Measurements from ENCODE around the gene RRP8. TPM values are rescaled to one million over a fixed set of nuclear protein-coding genes. Genes with fewer than 3 reads are reported as not detected.

The RRP8 gene
- total and polyA plus RNA-seq, 10 of the 15 experiments (the other 5 are each of a cell fraction or from before 2014, with no cell fraction given): 4.7 to 51.2 (median 23.9) TPM

GRCh38 chr11:6604081-6604626 lies 738 bp upstream of the RRP8 start:
- H3K4me1 ChIP-seq (ENCODE audit: control insufficient read depth, insufficient read depth, low read length): peaks cover 25% of the 10 kb centered on the region
- H2AFZ ChIP-seq (ENCODE audit: control insufficient read depth, low read depth, low read length): peak overlapping the region; percentile 85
- peak overlapping the region; percentile 91 for H3K9ac ChIP-seq (ENCODE audit: control insufficient read depth, insufficient read depth, low read length)
- peak overlapping the region; percentile 78 for H3K4me2 ChIP-seq (ENCODE audit: control insufficient read depth, insufficient read depth)
- intact Hi-C loops (cut with micrococcal nuclease; ENCODE audit: unreplicated experiment) (loop anchor here (1.0 to 10.0 kb wide), 2 partner anchors 79 to 219 kb away; partner anchors contain the start of gene MRPL17), in situ Hi-C loops (cut with MboI) (no loop called here)
- peak overlapping the region; percentile 96 for H3K4me3 ChIP-seq
- ATAC-seq (peak; percentile 71), DNase-seq (ENCODE audit: low read depth, low spot score) (no peak), FAIRE-seq (peak; percentile 85)
- H3K27me3 ChIP-seq (replicated peaks in 1 of 2; ENCODE audit: control insufficient read depth in 2 of 2, insufficient read depth in 2 of 2, low read length in 1 of 2): no peaks in the 10 kb centered on the region
- CTCF ChIA-PET: interaction anchor here (0.6 to 2.3 kb wide), 23 partner anchors 9 to 225 kb away, joined by 3 to 48 read pairs (median 5); partner anchors contain the start of genes MRPL17 and TPP1
- WGBS (ENCODE audit: insufficient coverage, insufficient replicate concordance, low lambda C conversion rate, missing lambda C conversion rate): 1% methylated on average over 20 of the region's 20 CpGs
- RAD21 ChIA-PET (ENCODE audit: unreplicated experiment): interaction anchor here (0.6 to 4.8 kb wide), 13 partner anchors 8 to 322 kb away, joined by 3 to 60 read pairs (median 4); partner anchors contain the start of genes MRPL17, TAF10, TPP1 and ZNF215
- peaks cover 82% of the 10 kb centered on the region for H3K79me2 ChIP-seq (ENCODE audit: control insufficient read depth, insufficient read depth, low read length)
- H3K27ac ChIP-seq (ENCODE audit: control insufficient read depth, insufficient read depth): peak overlapping the region; percentile 85
- no TSS peak for BruUV-seq (replicated peaks)
- POLR2A ChIA-PET: interaction anchor here (0.9 to 2.3 kb wide), 9 partner anchors 8 to 214 kb away, joined by 3 to 29 read pairs (median 5); partner anchors contain the start of genes ARFIP2, MRPL17, SMPD1 and TAF10
- SMC1A ChIA-PET (ENCODE audit: uncharacterized antibody, unreplicated experiment): interaction anchor here (0.6 to 6.2 kb wide), 19 partner anchors 8 to 225 kb away, joined by 3 to 57 read pairs (median 4); partner anchors contain the start of genes MRPL17, TAF10 and TPP1
- peaks cover 15 to 26% of the 10 kb centered on the region in 2 experiments for H3K36me3 ChIP-seq (ENCODE audit: control insufficient read depth in 2 of 2, insufficient read depth in 2 of 2, low read length in 1 of 2)
- H4K20me1 ChIP-seq (ENCODE audit: control insufficient read depth, insufficient read depth): no peaks in the 10 kb centered on the region
- no peaks in the 10 kb centered on the region for H3K9me3 ChIP-seq (replicated peaks; ENCODE audit: control insufficient read depth, insufficient read depth, low read length)
- TF ChIP-seq MXI1 (IDR thresholded peaks at IDR 0.05; ENCODE audit: low read depth, low read length) (peak; percentile 83), STAT3 (IDR thresholded peaks at IDR 0.05; ENCODE audit: low read depth, low read length) (0 out of 2 replicates have a peak, but pooled peaks have one; percentile 33), NFYB (IDR thresholded peaks at IDR 0.05; ENCODE audit: insufficient read depth, low read depth, low read length) (no peak), CBFB (IDR thresholded peaks at IDR 0.05; ENCODE audit: low read depth) (0 out of 2 replicates have a peak, but pooled peaks have one; percentile 7), IKZF2 (IDR thresholded peaks at IDR 0.05) (peak in 1 of 2 experiments; percentile 36; a peak in 2 of 4 replicates), SIX5 (IDR thresholded peaks at IDR 0.05; ENCODE audit: low read depth, low read length, severe bottlenecking) (no peak), TBL1XR1 (IDR thresholded peaks at IDR 0.05; ENCODE audit: low read depth, low read length) (no peak), POLR2AphosphoS5 (IDR thresholded peaks at IDR 0.05; ENCODE audit: low read length) (peak; percentile 62; the same call in 1 of the 2 replicates), SREBF1 (IDR thresholded peaks at IDR 0.05; ENCODE audit: low read length) (no peak), POLR2A (IDR thresholded peaks at IDR 0.05; ENCODE audit: low read depth, low read length) (peak; percentile 56), CTCF (IDR thresholded peaks at IDR 0.05 in 2 of 3, conservative IDR thresholded peaks at IDR 0.05 in 1 of 3; ENCODE audit: control insufficient read depth in 2 of 3, extremely low read depth in 1 of 3, insufficient read depth in 1 of 3, low read depth in 3 of 3, low read length in 3 of 3) (peak; percentile 27 to 62 (median 33); a peak in 3 of 6 replicates), BCLAF1 (IDR thresholded peaks at IDR 0.05) (no peak), SMC3 (IDR thresholded peaks at IDR 0.05; ENCODE audit: borderline replicate concordance, low read length) (peak; percentile 26; the same call in 1 of the 2 replicates), WRNIP1 (IDR thresholded peaks at IDR 0.05; ENCODE audit: borderline replicate concordance, low read depth, low read length) (no peak), ZNF274 (IDR thresholded peaks at IDR 0.05; ENCODE audit: insufficient read depth, insufficient read length) (no peak), POU2F2 (IDR thresholded peaks at IDR 0.05; ENCODE audit: borderline replicate concordance, low read depth, low read length) (no peak)
- TF ChIP-seq, protein P1, sequence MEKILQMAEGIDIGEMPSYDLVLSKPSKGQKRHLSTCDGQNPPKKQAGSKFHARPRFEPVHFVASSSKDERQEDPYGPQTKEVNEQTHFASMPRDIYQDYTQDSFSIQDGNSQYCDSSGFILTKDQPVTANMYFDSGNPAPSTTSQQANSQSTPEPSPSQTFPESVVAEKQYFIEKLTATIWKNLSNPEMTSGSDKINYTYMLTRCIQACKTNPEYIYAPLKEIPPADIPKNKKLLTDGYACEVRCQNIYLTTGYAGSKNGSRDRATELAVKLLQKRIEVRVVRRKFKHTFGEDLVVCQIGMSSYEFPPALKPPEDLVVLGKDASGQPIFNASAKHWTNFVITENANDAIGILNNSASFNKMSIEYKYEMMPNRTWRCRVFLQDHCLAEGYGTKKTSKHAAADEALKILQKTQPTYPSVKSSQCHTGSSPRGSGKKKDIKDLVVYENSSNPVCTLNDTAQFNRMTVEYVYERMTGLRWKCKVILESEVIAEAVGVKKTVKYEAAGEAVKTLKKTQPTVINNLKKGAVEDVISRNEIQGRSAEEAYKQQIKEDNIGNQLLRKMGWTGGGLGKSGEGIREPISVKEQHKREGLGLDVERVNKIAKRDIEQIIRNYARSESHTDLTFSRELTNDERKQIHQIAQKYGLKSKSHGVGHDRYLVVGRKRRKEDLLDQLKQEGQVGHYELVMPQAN (conservative IDR thresholded peaks at IDR 0.05): no peak

Data from GM12878 (cell line).